Hepatocyte (in vitro differentiated cells): ENCODE data around the gene GP1BB. TPM values are rescaled to one million over a fixed set of nuclear protein-coding genes. Genes with fewer than 3 reads are reported as not detected.

Source experiments
- DNase-seq: peaks from one replicate; pipeline ENCODE4 v3.0.0-alpha.2; 2016; ENCODE audit warnings: low spot score
- H2AFZ ChIP-seq: fragments of 200-600 bp; sonication (generic); 2 replicates; pipeline ENCODE4 v1.6.0; 2016; ENCODE audit warnings: antibody characterized with exemption, mild to moderate bottlenecking
- H3K27ac ChIP-seq: fragments of 200-600 bp; sonication (generic); 2 replicates; pipeline ENCODE4 v1.5.1; 2016; ENCODE audit warnings: mild to moderate bottlenecking
- H3K27me3 ChIP-seq: fragments of 200-600 bp; sonication (generic); 2 replicates; pipeline ENCODE4 v1.6.1; 2016
- H3K36me3 ChIP-seq: fragments of 200-600 bp; sonication (generic); replicated peaks from 2 replicates; pipeline ENCODE4 v1.5.1; 2016; ENCODE audit warnings: low read depth; ENCODE audit not compliant: insufficient read depth
- H3K4me1 ChIP-seq: fragments of 200-600 bp; sonication (generic); 2 replicates; pipeline ENCODE4 v1.5.1; 2016; ENCODE audit warnings: mild to moderate bottlenecking, moderate library complexity; ENCODE audit not compliant: insufficient read depth
- H3K4me2 ChIP-seq: fragments of 200-600 bp; sonication (generic); 2 replicates; pipeline ENCODE4 v1.6.0; 2016
- H3K4me3 ChIP-seq: fragments of 200-600 bp; sonication (generic); 2 replicates; pipeline ENCODE4 v1.5.1; 2016; ENCODE audit warnings: mild to moderate bottlenecking
- H3K79me2 ChIP-seq: fragments of 200-600 bp; sonication (generic); 2 replicates; pipeline ENCODE4 v1.6.0; 2017; ENCODE audit warnings: mild to moderate bottlenecking
- H3K9me2 ChIP-seq: fragments of 200-600 bp; sonication (generic); replicated peaks from 2 replicates; pipeline ENCODE4 v1.6.0; 2017; ENCODE audit warnings: mild to moderate bottlenecking; ENCODE audit not compliant: insufficient read depth
- H3K9me3 ChIP-seq: fragments of 200-600 bp; sonication (generic); 2 replicates; pipeline ENCODE4 v1.5.1; 2016; ENCODE audit warnings: low read depth, mild to moderate bottlenecking
- H4K20me1 ChIP-seq: fragments of 200-600 bp; sonication (generic); 2 replicates; pipeline ENCODE4 v1.6.0; 2016; ENCODE audit warnings: mild to moderate bottlenecking; ENCODE audit not compliant: insufficient read depth, poor library complexity, severe bottlenecking
- CTCF ChIP-seq: fragments of 200-600 bp; sonication (generic); IDR thresholded peaks from 2 replicates; pipeline ENCODE4 v1.5.1; 2016; ENCODE audit warnings: antibody characterized with exemption, mild to moderate bottlenecking; ENCODE audit not compliant: poor library complexity
- EZH2 ChIP-seq: fragments of 200-600 bp; sonication (generic); IDR thresholded peaks from 2 replicates; pipeline ENCODE4 v1.6.1; 2016; ENCODE audit warnings: antibody characterized with exemption, mild to moderate bottlenecking, borderline replicate concordance
- EZH2phosphoT487 ChIP-seq: fragments of 200-600 bp; sonication (generic); IDR thresholded peaks from one replicate; pipeline ENCODE4 v1.6.1; 2018; ENCODE audit warnings: antibody characterized with exemption, mild to moderate bottlenecking, low read depth, moderate library complexity; ENCODE audit not compliant: unreplicated experiment, severe bottlenecking
- WGBS: methylation state at CpG from one replicate; pipeline ENCODE4 v1.1.6; 2016; ENCODE audit warnings: low lambda C conversion rate; ENCODE audit errors: missing lambda C conversion rate; 5-methylcytosine and 5-hydroxymethylcytosine counted together
- polyA plus RNA-seq: library from polyadenylated mRNA; unstranded; fragments of >200 nt; fragmentation: Nextera tagmentation; extraction: Ambion mirVana; gene quantifications from 2 replicates; pipeline ENCODE4 v1.2.1, GENCODE V29; 2016
- total RNA-seq: library from RNA; depleted of rRNA; stranded (reverse); fragments of >200 nt; gene quantifications from 2 replicates; pipeline ENCODE4 v1.2.3, GENCODE V29; 2014

GP1BB gene
- total and polyA plus RNA-seq, 2 experiments from 2014 or later = 2.5 to 2.8 TPM

- Histone ChIP-seq H3K79me2 (no peaks in the 10 kb centered on the region), H3K4me2 (peak overlapping the region; percentile 67), H3K4me1 (peaks cover 6% of the 10 kb centered on the region), H3K9me2 (no peaks in the 10 kb centered on the region), H3K9me3 (no peaks in the 10 kb centered on the region), H3K27me3 (peaks cover 91% of the 10 kb centered on the region), H2AFZ (no peak overlapping the region), H3K4me3 (no peak overlapping the region), H3K36me3 (no peaks in the 10 kb centered on the region), H4K20me1 (peaks cover 6% of the 10 kb centered on the region), H3K27ac (no peak overlapping the region)
- no peak for DNase-seq
- TF ChIP-seq EZH2 (peak; percentile 99), EZH2phosphoT487 (peak; percentile 53), CTCF (no peak)
- 38% methylated on average over 33 of the region's 33 CpGs for WGBS
Observed at GRCh38 chr22:19761725-19762567, 38.6 kb downstream of the GP1BB start.

DNA sequence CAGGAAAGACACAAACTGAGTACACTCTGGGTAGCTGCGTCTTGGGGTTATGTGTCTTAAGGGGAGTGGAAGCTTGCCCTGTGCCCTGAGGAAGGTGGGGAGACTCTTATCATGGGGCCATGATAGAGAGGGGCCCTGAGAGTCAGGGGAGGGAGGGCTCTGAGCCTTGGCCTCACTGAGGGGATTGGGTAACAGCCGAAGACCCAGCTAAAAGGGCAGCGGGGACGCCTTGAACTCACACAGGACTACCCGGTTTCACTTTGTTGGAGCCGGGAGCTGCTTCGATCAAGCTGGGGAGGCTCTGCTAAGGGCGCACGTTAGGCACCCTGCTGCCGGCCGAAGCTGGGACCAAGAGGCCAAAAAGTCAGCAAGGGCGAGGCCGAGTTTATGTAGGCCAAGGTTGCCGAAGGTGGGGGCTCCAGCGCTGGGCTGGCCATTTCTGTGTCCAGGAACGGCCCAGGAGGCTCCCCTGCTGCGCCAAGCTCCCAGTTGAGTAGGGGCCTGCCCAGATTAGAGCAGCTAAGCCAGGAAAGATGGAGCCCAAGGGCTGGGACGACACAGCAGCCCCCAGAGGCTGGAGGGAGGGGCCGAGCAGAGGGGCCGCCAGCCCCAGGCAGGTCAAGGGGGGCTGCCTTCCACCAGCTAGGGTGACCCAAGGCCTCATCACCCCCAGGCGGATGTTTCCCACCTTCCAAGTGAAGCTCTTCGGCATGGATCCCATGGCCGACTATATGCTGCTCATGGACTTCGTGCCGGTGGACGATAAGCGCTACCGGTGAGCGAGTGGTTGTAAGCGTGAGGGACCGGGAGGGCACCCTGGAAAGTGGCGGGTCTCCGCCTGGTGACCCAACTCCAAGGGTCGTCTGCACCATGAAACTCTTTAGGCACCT lies 39.5 kb downstream of the GP1BB start:
- peaks cover 91% of the 10 kb centered on the region for H3K27me3 ChIP-seq

More for the DNA sequence above, 39.5 kb downstream of the GP1BB start:
- no peaks in the 10 kb centered on the region for H3K79me2 ChIP-seq
- TF ChIP-seq CTCF = no peak
- TF ChIP-seq EZH2phosphoT487 = peak; percentile 43
- DNase-seq = no peak
- H3K9me3 ChIP-seq = no peaks in the 10 kb centered on the region
- peaks cover 6% of the 10 kb centered on the region for H4K20me1 ChIP-seq
- WGBS = 52% methylated on average over 33 of the region's 34 CpGs
- H3K36me3 ChIP-seq = no peaks in the 10 kb centered on the region
- H3K4me2 ChIP-seq = no peak overlapping the region
- no peak overlapping the region for H2AFZ ChIP-seq
- no peak overlapping the region for H3K4me3 ChIP-seq
- H3K27ac ChIP-seq = no peak overlapping the region
- no peaks in the 10 kb centered on the region for H3K9me2 ChIP-seq
- H3K4me1 ChIP-seq = peaks cover 3% of the 10 kb centered on the region
